Body of pancreas (tissue), 4 donors: Measurements from ENCODE around the gene SEC14L2.

Experiments
- POLR2A ChIP-seq, 3 donors: fragments of 450-650 bp; IDR thresholded peaks; one replicate each; pipeline ENCODE4 v1.6.1; 2016; ENCODE audit warnings: antibody characterized with exemption in 3 of 3, mild to moderate bottlenecking in 2 of 3
- TF ChIP-seq, protein P1 (sequence below), 7 experiments: fragments of 450-650 bp in 4 of 7; fragments of 200-600 bp in 3 of 7; sonication (generic) in 3 of 7; IDR thresholded peaks; one replicate each; pipeline ENCODE4 v1.5.1; 2016 to 2019; ENCODE audit warnings: antibody characterized with exemption in 7 of 7

DNA sequence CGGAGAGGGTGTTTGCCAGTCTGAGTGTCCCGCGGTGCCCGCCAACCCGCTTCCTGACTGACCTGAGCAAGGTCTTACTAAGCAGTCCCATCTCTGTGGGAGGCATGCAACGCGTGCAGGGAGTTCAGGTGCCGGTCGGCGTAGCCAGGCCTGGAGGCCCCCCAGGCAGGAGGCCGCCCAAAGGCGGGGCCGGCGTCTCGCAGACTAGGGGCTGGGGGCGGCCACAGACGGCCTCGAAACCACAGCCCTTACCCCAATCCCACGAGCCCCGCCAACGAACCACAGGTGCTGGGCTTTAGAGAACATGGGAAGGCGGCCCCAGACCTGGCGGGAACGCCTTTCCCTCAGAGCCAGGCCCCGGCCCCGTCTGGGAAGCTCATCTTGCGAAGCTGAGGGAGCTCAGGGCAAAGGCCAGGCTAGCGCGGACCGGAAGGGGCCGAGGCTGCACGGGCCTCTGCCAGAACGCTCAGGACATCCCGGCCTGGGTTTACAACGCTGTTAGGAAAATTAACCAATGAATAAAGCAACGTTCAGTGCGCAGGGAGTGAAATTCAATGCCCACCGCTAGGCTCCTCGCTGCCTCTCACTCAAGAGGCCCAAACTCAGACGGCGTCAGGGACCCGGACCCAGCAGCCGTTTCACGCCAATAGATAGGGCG is 26.6 kb downstream of the SEC14L2 start:
- TF ChIP-seq, protein P1, sequence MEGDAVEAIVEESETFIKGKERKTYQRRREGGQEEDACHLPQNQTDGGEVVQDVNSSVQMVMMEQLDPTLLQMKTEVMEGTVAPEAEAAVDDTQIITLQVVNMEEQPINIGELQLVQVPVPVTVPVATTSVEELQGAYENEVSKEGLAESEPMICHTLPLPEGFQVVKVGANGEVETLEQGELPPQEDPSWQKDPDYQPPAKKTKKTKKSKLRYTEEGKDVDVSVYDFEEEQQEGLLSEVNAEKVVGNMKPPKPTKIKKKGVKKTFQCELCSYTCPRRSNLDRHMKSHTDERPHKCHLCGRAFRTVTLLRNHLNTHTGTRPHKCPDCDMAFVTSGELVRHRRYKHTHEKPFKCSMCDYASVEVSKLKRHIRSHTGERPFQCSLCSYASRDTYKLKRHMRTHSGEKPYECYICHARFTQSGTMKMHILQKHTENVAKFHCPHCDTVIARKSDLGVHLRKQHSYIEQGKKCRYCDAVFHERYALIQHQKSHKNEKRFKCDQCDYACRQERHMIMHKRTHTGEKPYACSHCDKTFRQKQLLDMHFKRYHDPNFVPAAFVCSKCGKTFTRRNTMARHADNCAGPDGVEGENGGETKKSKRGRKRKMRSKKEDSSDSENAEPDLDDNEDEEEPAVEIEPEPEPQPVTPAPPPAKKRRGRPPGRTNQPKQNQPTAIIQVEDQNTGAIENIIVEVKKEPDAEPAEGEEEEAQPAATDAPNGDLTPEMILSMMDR (IDR thresholded peaks at IDR 0.05) = peak in 3 of 7 experiments; percentile 15 to 36 (median 24)
- peak; percentile 91 to 95 (median 95) for TF ChIP-seq POLR2A (IDR thresholded peaks at IDR 0.05)
